Body of pancreas (tissue), 4 donors: ENCODE measurements around the gene TBATA.

Experiments
- POLR2A ChIP-seq, 3 donors: fragments of 450-650 bp; IDR thresholded peaks; one replicate each; pipeline ENCODE4 v1.6.1; 2016; ENCODE audit warnings: antibody characterized with exemption in 3 of 3, mild to moderate bottlenecking in 2 of 3
- TF ChIP-seq, protein P1 (sequence below), 7 experiments: fragments of 450-650 bp in 4 of 7; fragments of 200-600 bp in 3 of 7; sonication (generic) in 3 of 7; IDR thresholded peaks; one replicate each; pipeline ENCODE4 v1.5.1; 2016 to 2019; ENCODE audit warnings: antibody characterized with exemption in 7 of 7

DNA sequence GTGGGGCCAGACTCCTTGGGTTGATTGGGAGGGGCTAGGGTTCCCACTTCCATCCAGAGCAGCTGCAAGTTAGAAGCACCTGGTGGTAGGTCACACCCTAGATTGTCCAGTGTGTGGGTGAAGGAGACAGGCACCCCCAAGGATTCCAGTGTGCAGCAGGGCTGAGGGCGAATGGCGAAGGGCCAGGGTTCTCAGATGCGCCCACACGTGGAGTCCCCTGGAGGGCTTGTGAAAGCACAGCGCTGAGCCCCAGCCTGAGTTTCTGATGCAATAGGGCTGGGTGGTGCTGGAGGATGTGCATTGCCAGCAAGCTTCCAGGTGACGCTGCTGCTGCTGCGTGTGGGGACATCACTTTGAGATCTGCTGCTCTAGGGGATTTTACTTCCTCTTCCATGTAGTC is 25.4 kb downstream of the TBATA start:
- TF ChIP-seq, protein P1, sequence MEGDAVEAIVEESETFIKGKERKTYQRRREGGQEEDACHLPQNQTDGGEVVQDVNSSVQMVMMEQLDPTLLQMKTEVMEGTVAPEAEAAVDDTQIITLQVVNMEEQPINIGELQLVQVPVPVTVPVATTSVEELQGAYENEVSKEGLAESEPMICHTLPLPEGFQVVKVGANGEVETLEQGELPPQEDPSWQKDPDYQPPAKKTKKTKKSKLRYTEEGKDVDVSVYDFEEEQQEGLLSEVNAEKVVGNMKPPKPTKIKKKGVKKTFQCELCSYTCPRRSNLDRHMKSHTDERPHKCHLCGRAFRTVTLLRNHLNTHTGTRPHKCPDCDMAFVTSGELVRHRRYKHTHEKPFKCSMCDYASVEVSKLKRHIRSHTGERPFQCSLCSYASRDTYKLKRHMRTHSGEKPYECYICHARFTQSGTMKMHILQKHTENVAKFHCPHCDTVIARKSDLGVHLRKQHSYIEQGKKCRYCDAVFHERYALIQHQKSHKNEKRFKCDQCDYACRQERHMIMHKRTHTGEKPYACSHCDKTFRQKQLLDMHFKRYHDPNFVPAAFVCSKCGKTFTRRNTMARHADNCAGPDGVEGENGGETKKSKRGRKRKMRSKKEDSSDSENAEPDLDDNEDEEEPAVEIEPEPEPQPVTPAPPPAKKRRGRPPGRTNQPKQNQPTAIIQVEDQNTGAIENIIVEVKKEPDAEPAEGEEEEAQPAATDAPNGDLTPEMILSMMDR (IDR thresholded peaks at IDR 0.05), result no peak
- no peak for TF ChIP-seq POLR2A (IDR thresholded peaks at IDR 0.05)
